ENCODE data around the gene UGP2.

DNA sequence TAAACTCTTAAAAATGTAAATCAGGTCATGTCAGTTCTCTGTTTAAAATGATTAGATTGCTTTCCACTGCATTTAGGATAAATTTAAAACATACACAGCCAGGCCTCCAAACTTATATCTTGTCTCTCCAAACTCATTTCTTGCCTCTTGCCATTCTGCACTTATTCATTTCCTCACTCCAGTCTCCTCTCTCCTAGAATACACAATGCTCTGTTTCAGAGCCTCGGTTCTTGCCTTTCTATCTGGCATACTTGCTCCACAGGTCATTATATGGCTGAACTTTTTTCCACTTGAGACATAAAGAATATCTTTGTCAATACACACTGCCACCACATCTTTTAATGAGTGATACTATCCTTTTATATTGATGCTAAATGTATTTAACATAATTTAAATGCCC, 10.5 kb upstream of the UGP2 start:
- TF ChIP-seq ZNF274 (IDR thresholded peaks at IDR 0.05; ENCODE audit: low read depth, low read length) (no peak), SUZ12 (IDR thresholded peaks at IDR 0.05; ENCODE audit: extremely low read depth, insufficient read depth, insufficient read length) (no peak), YY1 (IDR thresholded peaks at IDR 0.05; ENCODE audit: insufficient read depth, insufficient read length) (no peak)

Data from NT2/D1 (cell line).